ENCODE measurements around the gene ADRA2A.

Gene ADRA2A

GRCh38 chr10:111076682-111077478, at the start of gene ADRA2A:
ADRA2A (plus strand) TSS chr10:111077029; CDS start chr10:111077997, 968 bp downstream.
- peak; percentile 47 for DNase-seq (ENCODE audit: low spot score)

DNA sequence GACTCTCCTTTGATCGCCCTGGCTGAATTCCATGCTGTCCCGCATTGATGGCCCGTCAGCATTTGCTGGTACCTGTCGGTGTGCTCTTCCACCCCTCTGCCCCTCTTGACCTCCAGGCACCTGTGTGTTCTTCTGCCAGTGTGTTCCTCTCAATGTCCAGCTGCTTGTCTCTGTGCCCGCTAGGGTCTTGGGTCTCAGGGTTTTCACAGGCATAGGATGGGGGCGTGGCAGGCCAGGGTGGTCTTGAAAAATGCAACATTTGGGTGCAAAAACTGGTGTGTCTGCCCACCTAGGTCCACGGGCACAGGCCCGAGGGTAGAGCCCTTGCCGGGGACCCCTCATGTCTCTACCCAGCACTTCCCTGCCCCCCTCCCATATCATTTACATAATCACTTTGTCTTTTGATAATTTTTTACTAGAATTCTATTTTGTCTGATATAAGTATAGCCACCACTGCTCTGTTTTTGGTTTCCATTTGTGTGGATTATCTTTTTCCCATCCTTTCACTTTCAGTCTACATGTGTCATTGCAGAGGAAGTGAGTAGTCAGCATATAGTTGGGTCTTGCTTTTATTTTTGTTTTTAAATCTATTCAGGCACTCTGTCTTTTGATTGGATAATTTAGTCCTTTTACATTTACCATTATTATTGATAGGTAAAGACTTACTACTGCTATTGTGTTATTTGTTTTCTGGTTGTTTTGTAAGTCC, 46.6 kb upstream of the ADRA2A start:
- no peak for DNase-seq (ENCODE audit: low spot score)

GRCh38 chr10:111034598-111035310, 42.1 kb upstream of the ADRA2A start:
- peak; percentile 14 for DNase-seq (ENCODE audit: low spot score)

DNA sequence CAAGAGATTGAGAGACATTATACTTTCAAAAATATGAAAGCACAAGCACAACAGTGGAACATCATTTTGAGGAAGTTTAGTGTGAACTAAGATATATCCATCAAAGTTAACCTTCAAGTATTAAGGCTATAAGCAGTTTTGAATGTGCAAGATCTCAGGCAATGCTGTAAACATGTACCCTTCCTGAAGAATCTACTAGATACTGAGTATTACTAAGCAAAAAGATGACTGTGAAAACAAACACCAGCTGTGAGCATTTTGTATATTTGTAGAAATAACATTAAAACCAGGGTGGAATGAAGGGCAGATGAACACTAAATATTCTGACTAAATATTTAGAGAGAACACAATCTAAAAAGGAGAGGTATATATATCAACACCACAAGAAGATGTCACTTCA, 41.3 kb upstream of the ADRA2A start:
- DNase-seq (ENCODE audit: low spot score): peak; percentile 22

DNA sequence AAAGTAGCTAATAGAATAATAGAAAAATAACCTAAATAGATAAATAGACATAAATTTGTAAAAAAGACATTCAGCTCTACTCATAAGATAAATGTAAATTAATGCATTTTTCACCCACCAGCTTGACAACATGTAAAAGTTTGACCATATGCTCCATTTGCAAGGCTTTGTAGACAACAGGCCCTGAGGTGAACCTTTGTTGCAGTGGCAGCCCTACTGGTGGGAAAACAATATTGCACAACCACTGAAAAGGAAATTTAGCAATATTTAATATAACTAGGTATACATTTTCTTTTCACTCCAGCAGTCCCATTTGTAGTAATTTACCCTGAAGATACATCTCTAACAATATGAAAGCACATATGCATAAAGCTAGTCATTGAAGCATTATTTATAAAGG, 39.0 kb upstream of the ADRA2A start:
- DNase-seq (ENCODE audit: low spot score): no peak

DNA sequence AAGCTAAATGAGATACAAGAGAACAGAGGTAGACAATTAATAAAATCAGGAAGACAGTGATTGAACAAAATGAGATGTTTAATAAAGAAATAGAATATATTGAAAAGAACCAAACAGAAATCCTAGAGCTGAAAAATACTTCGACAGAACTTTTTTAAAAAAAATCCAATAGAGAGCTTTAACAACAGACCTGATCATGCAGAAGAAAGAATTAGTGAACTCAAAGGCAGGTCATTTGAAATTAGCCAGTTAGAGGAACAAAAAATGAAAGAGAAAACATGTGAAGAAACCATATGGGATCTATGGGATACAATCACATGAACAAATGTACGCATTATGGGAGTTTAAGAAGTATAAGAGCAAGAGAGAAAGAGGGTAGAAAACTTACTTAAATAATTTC, 37.3 kb upstream of the ADRA2A start:
- no peak for DNase-seq (ENCODE audit: low spot score)

- DNase-seq (ENCODE audit: low spot score): no peak
Observed at GRCh38 chr10:111057006-111057405, 19.8 kb upstream of the ADRA2A start.

DNA sequence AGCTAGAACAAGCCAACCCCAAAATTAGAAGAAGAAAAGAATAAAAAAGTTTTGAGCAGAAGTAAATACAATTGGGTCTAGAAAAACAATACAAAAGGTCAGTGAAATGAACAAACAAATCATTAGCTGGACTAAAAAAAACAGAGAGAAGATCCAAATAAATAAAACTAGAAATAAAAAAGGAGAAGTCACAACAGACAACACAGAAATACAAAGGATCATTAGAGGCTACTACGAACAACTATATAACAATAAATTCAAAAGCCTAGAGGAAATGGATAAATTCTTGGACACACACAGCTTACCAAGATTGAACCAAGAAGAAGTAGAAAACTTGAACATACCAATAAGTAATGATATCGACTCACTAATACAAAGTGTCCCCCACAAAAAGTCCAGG, 13.4 kb upstream of the ADRA2A start:
- DNase-seq (ENCODE audit: low spot score): no peak

DNA sequence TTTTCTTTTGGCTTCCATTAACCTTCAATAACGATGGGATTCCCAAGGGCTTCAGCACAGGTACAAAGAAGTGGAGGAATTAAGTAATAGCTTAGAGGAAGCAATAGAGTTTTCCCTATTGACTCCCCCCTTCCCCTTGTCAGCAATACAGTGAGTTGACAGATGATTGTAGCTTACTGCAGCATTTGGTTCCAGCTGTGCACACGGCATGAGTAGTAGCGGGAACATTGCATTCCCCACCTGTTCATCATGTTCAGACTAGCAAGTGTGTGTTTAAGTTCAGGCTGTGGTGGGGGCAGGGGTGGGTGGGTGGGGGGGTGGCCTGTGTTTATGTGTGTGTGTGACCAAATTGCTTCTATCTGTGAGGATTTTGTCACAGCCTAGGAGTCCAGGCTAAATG, 4.6 kb upstream of the ADRA2A start:
- no peak for DNase-seq (ENCODE audit: low spot score)

- no peak for DNase-seq (ENCODE audit: low spot score)
Observed at GRCh38 chr10:111075577-111076185, 1.1 kb upstream of the ADRA2A start.

- DNase-seq (ENCODE audit: low spot score): peak; percentile 66
Observed at GRCh38 chr10:111076191-111076681, 593 bp upstream of the ADRA2A start.

DNA sequence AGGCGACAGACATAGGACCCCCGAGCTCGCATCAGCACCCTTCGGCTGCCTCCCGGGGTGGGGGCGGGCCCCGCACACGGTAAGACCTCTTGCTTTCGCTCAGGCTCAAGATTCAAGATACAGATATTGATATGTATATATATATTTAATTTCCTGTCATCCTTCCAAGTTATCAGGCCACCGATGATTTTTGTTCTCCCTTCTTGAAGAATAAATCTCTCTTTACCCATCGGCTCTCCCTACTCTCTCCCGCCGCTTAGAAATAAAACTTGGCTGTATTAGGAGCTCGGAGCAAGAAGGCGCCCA, 603 bp downstream of the ADRA2A start:
- no peak for DNase-seq (ENCODE audit: low spot score)

- DNase-seq (ENCODE audit: low spot score): no peak
Observed at GRCh38 chr10:111077785-111078504, 1.1 kb downstream of the ADRA2A start.

GRCh38 chr10:111078505-111079185, 1.8 kb downstream of the ADRA2A start:
- no peak for DNase-seq (ENCODE audit: low spot score)

GRCh38 chr10:111079241-111079760, 2.5 kb downstream of the ADRA2A start:
- no peak for DNase-seq (ENCODE audit: low spot score)

GRCh38 chr10:111079781-111080180, 3.0 kb downstream of the ADRA2A start:
- DNase-seq (ENCODE audit: low spot score): no peak

GRCh38 chr10:111080224-111080623, 3.4 kb downstream of the ADRA2A start:
- DNase-seq (ENCODE audit: low spot score): no peak

DNA sequence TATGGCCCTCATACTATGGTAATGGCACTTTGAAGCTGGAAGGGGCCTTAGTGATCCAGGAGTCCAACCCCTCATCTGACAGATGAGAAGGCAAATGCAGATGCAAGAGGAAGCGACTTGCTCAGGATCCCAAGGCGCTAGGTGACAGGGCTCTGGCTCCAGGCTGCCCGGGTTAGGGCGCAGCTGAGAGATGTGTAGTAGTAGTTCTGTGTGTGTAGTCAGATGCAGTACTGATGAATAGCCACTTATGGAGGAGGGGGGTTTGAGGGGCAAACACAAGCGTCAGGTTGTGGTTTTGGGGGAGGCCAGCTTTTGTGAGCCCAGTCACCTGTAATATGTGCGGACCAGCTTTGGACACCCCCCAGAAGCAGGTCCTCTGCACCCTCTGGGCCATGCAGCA, 4.8 kb downstream of the ADRA2A start:
- no peak for DNase-seq (ENCODE audit: low spot score)

DNA sequence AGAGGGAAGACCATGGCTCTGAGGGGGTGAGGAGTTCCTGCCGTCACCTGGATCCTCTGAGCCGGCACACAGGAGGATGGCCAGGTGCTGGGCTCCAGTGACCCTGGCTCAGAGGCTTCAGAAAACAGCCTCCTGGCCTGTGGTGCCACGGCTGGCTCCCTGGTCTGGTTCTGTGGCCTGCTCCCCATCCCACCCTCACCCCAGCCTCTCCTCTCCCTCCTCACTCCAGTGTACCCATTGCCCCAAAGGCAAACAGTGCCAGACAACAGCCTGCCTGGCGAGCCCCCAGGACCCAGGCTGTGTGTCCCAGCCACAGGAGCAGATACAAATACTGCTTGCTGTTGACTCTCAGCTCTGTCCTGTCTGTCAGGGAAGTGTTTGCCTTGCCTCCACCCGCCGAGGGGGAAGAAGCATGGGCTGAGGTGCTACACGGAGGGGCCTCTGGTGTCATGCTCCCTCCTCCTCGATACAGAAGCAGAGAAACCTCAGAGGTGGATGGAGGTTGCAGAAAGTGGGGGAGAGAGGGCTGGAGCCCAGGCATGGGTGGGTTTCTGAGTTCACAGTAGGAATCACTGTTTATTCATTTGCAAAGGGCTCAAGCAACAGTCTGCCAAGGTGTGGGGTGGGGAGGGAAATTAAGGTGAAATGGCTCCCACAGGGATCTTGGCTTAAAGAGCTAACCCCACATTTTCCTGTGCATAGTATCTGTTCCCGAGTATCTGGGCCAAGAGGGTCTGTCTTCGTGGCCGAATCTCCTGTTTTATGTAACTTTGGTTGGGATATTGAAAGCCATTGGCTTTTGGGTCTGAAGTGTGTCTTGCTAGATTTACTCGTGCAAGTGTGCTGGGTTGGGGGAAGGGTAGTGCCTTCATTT, 5.5 kb downstream of the ADRA2A start:
- no peak for DNase-seq (ENCODE audit: low spot score)

All from hepatic stellate cell (primary cell).